NCI-H2227 (cell line): ENCODE measurements around the gene CFAP74.
A peak's percentile ranks its signal among the peaks of the same experiment; 100 is the strongest.
"Not testable (repeated sequence)": the region's sequence is repeated elsewhere in the genome, so short reads cannot be mapped to it uniquely, and the experiment has no call there.

Experiments
- DNase-seq: peaks from one replicate; lab custom pipeline; 2025; ENCODE audit not compliant: unreplicated experiment; lab: John Stamatoyannopoulos, UW

Gene CFAP74

DNA sequence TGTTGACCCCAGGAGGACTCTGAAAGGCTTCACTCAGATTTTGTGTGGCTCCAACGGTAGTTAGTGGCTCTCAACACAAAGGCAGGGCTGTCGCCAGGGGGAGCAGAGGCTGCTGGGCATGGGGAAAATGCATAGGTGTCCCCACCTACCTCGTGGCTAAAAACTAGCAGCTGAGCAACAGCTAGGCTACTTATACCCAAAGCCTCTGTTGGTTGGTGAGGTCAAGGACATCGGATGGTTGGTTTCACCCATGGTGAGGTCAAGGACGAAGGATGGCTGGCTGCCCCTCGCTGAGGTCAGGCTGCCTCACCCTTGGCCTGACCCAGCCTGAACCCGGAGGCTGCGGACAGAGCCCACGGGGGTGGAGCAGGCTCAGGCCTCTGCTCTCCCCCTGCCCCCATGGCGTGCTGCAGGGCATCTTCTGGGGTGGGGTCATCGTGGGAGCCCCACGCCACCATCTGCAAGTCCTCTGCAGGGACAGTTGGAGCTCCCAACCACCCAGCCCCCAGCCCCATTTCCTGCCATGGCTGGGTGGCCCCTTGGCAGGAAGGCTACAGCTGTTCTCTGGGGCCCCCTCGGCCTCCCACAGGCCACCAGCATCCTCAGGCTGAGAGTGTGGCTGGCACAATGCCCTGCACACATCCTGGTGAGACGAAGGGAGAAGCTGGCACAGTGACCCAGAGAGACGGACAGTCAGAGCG is 104.2 kb downstream of the CFAP74 start:
- no peak for DNase-seq

DNA sequence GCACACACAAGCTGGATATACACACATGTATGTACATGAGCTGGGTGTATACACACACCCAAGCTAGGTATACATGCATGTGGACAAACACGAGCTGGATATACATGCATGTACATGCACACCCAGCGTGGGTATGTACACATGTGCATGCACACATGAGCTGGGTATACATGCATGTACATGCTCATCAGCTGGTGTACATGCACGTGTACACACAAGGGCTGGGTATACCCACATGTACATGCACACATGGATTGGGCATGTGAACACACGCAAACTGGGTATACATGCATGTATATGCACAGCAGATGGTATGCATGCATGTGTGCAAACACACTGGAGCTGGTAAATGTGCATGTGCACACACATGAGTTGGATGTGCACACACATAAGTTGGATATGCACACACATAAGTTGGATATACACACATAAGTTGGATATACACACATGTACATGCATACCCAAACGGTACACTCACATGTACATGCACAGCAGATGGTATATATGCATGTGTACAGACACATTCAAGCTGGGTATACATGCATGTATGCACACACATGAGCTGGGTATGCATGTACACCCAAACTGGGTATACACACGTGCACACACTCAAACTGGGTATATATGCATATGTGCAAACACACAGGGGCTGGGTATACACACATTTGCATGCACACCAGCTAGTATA is 105.2 kb downstream of the CFAP74 start:
- DNase-seq: no peak

DNA sequence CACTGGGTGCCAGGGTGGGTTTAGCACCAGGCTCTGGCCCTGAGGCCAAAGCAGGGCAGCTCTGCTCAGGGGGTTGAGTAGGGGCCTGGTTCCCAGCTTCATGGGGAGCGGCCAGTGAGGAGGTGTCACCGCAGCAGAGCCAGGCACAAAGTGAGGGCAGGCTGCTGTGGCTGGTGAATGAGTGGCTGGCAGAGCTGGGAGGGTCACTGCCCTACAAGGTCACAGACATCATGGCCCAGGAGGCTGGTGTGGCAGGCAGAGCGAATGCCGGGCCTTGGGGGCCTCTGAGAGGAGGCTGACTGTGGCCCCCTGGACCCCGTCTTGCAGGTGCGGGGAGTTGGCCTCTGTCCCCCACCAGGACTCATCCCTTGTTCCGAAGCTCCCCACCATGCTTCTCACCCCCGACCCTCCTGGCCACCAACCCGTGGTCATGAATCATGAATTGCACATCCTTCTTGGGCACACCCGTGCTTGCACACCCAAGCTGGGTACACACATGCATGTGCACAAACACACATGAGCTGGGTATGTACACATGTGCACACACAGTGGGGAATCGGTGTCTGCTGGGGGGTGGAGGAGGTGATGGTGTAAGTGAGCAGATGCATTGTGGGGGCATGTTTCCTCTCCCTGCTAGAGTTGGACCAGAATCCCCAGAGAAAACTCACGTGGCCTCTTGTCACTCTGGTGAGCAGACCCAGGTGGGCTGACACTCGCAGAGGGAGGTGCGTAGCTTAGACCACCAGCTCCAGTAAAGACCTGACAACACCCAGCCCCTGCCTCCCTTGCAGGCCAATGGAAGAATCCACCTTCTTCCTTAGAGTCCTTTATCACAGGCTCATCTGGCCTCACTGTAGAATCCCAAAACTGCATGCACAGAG is 107.9 kb downstream of the CFAP74 start:
- DNase-seq: no peak

DNA sequence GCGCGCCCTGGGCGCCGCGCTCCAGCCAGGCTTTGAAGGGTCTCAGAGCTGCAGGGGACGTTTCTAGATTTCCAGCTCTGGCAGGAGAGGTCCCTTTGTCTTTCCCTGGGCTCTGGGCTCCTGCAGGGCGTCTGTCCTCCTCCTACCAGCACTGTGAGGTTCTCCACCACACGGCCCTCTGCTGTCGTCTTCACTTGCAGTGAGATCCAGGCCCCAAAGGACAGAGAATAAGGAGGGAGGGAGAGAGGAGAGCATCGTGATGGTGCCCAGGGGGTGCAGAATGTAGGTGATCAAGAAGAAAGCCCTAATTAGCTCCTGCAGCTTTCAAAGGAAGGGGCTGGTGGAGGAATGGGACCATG is 108.5 kb downstream of the CFAP74 start:
- no peak for DNase-seq

DNA sequence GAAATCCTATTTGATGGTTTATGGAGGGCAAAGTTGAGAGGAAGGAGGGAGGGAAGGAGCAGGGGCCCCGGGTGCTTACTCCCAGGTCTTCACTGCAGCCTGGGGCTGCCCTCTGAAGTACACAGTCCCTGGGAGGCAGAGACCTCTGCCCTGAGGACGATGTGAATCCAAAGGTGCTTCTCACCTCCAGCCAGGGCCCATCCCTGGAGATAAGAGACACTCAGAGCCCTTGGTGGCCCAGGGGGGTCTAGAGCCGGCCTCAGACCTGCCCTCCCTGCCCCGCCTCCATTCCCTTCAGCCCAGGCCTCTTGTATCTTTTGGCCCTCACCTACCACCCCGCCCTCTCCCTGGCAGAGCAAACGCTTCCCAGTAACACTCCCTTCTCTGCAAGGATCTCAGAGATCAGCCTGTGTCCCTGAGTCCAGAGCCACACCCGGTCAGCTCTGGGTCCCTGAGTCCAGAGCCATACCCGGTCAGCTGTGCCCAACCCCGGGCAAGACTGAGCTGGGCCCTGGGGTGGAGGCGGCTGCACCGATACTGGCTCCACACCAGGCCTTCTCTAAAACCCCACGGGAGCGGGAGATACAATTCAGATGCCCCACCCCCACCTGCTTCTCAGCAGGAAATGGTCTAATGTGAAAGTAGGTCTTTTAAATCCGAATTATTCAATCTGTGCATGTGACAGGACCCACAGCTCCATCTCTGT is 109.1 kb downstream of the CFAP74 start:
- DNase-seq: no peak

DNA sequence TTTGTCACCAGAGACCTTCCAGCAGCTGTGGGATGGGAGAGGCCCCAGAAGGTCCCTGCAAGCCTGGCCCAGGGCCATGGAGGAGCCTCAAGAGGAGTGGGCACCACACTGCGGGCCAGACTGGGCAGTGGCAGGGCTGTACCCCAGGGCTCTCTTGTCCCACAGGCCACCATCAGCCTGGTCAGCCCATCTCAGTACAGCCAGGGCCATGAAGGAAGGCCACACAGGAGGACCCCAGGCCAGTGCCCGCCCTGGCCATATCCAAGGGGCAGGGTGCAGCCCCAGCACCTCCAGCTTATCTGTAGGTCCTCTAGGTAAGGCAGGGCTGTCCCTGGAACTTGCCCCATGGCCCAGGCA is 109.6 kb downstream of the CFAP74 start:
- no peak for DNase-seq

DNA sequence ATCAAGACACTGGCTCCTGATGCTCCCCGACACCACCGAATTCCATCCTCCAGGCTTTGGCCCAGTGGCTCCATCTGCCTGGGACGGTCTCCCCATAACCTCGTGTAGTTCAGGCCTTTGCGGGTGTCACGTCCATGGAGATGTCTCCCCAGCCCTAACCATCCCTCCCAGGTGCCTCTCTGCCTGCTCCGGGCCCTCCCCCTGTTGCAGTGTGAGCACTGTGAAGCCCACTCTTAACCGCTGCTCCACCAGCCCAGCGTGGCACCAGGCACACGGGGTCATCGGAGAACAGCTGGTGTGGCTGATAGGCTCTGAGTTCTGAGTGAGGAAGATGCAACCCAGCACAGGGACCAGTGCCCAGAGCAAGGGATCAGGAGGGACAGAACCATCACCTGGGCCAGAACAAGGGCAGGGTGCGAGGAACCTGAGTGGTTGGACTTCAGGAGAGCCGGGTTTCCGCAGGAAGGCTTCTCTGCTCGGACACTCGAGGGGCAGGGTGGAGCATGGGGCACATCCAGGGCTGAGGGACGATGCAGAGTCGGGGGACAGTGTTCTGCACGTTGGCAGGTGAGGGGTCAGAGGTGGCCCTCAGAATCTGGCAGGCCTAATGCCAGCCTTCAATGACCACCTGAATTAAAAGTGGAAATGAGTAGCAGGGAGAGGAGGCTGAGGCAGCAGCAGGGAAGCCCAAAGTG is 110.1 kb downstream of the CFAP74 start:
- DNase-seq: no peak

DNA sequence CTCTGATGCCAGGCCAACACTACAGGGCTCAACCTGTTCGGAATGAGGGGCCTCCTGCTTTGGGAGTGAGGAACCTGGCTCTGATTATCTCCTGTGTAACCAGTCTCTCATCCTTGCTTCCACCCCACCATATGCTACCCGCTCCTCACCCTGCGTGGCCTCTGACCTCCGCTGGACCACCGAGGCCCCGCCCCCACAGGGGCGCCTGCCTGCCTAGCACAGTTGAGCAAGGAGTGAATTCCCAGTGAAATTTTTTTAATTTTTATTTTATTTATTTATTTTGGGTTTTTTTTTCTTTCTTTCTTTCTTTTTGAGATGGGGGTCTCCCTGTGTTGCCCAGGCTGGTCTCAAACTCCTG is 110.8 kb downstream of the CFAP74 start:
- DNase-seq: no peak

DNA sequence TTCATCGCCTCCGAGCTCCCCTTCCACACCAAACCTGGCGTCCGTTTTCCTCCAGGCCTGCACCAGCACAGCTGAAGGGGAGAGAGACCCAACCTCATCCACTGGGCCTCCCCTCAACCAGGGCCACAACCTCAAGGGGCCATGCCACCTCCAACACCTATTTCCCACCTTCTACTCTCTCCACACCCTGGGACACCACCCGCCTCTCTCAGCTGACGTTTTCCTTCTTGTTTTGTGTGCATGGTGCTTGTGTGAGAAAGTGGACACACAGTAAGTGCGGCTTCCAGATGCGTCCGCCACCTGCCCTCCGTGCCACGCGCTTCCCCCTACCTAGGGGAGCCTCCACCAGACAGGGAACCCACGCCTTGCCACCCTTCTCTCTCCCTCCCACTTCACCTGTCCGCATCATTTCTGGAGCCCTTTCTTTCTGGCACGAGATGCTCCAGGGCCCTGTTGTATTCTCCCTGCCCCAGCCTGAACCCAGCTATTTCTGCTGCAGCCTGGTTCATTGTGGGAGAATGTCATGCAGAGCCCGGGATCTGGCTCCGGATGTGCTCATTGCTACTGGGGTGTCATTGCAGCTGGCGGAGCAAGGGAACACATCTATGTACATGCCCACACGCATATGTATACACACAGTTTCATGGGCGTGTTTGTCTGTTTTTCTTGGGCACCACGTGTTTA is 111.4 kb downstream of the CFAP74 start:
- no peak for DNase-seq

DNA sequence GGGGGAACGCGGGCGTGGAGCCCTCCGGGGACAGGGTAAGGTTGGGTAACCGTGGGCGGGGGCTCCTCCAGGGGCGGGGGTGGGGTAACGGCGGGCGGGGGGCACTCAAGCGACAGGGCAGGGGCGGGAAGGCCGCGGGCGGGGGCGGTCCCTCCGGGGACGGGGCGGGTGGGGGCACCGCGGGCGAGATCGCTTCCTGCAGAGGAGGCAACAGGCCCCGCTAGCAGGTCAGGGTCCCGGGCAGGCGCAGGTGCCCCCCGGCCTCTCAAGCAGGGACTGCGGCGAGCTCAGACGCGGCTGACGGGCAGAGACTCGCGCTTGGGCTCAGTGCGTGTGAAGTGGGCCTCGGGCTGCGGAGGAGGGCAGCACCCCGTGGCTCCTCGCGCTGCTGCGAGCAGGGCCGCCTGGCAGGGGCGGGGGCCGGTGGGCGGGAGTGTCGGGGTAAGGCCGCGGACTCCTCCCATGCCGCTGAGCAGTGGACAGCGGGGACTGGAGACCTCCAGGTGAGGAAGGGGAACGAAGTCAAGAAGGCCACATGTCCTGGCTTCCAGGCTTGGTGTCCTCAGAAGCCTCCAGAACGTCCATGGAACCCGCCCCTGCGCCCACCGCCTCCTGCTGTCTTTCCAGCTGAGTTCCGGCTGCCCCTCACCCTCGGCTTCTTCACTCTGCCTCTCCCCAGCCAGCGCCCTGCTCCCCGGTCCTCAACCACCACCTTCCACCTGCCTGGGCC is 112.1 kb downstream of the CFAP74 start:
- peak; percentile 80 for DNase-seq

DNA sequence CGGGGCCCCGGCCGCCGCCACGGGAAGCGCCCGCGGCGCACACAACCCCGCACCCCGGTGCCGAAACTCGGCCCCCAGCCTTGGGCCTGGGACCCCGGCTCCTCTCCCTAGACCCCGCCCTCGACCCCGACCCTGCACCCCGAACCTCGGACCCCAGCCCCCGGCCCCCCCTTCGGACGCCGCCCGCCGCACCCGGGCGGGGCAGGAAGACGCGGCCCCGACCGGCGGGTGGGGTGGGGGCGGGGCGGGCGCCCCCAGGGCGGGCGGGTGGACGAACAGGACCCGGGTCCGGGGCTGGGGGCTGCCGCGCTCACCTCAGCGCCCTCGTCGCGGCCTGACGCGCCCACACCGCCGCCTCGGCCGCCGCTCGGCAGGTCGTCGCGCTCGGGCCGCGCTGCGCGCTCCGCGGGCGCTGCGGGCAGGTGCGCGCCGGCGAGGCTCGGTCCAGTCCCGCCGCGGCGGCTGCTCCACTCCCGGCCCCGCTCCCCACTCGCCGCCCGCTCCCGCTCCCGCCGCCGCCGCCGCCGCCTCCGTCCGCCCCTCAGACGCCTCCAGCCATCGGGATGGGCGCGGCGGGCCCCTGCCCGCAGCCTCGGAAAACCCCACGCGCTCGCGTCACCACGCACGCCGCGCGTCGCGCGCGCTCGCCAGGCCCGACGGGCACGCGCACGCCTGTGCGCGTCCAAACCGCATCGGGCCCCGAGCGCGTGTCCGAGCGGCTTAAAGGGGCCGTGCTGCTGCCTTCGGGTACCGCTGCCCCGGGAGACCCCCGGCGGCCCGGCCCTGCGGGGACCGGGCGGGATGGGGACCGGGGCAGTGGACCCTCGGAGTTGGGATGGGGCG is 112.9 kb downstream of the CFAP74 start, which contains the start of gene GNB1:
TSS of gene GNB1 (minus strand) at position 582 of the 843 bp plus-strand sequence. CDS start 65,634 bp downstream, outside the sequence.
- peak; percentile 97 for DNase-seq

DNA sequence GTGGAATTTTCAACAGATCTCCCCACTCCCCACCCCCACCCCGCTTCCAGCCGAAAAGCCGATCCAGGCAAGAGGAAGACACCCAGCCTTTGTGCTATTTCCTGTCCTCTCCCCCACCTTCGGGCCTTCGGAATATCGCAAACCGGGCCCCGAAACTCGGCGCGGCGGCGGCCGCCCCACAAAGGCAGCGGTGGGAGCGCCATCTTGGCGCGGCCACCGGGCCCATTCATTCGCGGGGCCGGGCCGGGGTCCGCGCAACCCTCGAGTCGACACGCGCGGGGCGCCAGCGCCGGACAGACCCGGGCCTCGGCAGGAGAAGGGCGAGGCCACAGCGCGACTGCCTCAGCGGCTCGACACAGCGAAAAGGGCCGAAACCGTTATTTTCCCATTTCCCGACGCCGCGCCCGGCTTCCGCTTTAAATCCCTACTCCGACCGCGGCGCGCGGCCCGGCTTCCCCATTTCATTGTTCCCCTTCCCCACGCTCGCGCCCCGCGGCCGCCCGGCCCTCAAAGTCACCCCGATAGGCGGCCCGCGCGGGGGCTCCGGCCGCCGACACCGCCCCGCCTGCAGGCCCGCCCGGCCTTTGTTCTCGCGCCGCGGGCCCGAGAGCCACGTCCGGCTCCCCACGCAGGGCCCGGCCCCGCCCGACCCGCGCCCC is 113.6 kb downstream of the CFAP74 start:
- DNase-seq: peak; percentile 72

DNA sequence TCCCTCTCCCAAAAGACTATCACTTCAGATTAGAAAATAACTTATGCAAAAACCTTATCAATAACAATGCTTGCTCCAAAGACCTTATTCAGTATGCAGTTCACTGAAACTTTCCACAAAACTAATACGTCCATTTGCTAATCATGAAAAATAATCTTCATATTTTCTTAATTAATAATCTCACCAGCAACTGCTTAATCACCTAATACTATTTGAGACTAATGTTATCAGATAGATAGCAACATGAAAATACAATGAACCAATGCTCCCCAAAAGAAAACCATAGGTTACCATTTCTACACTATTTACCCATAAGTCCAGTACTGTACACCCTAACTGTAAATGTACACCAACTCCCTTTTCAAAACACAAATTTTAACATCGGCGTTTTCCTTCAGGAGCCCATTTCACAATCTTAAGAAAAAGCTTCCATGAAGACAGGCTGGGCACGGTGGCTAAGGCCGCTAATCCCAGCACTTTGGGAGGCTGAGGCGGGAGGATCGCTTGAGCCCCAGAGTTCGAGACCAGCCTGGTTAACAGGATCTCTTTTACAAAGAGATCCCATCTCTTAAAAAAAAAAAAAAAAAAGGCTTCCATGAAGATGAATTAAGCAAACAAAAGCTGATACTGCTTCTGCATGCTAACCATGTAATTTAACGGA is 114.4 kb downstream of the CFAP74 start:
- DNase-seq: no peak

DNA sequence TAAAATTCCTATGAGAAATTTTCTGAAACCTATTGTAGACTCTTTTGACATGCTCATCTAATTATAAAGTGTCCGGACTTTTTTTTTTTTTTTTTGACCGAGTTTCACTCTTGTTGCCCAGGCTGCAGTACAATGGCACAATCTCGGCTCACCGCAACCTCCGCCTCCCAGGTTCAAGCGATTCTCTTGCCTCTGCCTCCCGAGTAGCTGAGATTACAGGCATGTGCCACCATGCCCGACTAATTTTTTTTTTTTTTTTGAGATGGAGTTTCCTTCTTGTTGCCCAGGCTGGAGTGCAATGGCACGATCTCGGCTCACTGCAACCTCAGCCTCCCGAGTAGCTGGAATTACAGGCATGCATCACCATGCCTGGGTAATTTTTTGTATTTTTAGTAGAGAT is 119.7 kb downstream of the CFAP74 start:
- not testable (repeated sequence) for DNase-seq

DNA sequence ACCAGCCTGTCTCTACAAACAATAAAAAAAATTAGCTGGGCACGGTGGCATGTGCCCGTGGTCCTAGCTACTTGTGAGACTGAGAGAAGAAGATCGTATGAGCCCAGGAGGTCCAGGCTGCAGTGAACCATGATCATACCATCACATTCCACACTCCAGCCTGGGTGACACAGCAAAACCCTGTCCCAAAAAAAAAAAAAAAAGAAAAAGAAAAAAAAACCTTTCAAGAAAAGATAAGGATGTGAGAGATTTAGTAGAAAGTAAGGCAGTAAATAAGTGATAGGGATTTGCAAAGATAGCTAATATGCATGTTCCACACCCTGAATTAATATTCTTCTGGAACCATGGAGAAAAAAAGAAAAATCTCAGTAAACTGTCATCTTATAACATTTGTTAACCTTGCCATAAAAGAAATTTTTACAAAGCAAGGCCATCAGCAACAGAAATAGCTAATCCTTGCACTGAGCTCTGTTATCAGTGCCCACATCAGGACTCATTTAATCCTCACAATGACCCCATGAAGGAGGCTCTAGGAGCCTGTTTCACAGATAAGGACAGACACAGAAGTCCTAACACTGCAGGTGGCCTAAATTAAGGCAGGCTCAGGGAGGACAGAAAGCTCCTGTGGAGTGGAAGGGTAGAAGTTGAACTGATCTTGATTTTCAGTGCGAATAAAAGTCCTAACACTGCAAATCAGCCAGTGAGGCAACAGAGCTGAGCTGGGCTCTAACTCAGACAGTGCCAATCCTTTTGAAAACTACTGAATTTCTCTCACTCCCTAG is 120.3 kb downstream of the CFAP74 start:
- no peak for DNase-seq

DNA sequence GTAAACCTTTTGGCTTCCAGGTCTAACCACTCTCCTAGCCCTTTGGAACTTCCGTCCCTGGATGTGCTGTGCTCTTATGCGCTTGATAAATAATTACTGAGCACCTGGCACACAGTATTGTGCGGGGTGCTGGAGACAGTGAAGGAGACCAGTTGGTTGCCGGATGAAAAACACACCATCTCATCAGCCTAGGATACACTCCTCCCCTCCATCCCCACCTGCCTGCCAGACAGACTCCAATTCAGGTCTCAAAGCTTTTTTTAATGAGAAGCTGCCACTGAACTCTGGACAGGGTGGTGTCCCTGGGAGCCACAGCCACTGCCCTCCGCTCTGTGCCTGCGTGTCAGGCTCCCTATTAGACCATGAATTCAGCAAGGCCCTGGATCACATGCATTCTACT is 121.9 kb downstream of the CFAP74 start:
- DNase-seq: no peak
